CD4-positive, alpha-beta T cell treated with Interleukin-6 for 4 hours (primary cell): ENCODE data around the gene EPGN.
A peak's percentile ranks its signal among the peaks of the same experiment; 100 is the strongest.

Experiments
- DNase-seq: peaks from one replicate; pipeline ENCODE4 v3.0.0-alpha.2; 2020; ENCODE audit warnings: mixed read lengths

Gene EPGN

DNA sequence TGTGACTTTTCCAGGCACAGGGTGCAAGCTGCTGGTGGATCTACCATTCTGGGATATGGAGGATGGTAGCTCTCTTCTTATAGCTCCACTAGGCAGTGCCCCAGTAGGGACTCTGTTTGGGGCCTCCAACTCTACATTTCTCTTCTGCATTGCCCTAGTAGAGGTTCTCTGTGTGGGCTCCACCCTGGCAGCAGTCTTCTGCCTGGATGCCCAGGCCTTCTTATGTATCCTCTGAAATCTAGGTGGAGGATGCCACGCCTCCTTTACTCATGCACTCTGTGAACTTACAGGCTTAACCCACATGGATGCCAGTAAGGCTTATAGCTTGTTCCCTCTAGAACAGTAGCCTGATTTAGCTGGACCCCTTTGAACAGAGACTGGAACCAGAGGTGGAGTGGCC, 35.8 kb downstream of the EPGN start:
- no peak for DNase-seq

DNA sequence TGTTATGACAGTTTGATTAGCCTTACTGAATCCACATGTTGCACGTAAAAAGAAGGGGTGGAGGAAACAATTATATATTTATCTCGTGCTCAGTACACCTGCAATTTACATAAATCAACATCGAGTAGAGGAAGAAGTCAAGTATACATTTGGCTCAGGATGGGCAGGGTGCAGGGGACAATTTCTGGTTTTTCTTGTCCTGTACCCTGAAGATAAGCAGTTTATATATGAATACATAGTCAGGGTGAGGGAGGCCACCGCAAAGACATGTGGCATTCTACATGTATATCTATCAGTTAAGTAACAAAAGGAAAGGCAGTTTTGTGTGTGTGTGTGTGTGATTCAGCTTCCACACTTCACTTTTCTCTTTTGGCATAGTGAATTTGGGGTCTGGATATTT, 45.6 kb downstream of the EPGN start:
- DNase-seq, result no peak

DNA sequence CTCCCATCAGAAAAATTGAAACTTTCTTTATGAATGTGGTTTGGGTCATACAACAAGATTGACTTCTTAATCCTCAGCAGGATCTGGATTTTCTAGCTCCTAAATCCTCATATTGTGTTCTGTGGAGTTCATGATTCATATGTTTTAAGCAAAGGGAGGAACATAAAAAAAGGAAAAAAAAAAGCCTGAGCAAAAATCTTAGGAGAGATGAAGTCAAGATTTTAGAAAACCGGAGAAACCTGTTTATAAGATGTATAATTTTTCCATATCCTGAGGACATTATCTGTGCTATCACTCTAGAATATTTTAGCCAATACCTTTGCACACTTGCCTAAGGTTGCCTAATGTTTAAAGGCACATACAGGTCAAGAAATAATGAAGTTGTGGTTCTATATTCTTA, 49.7 kb downstream of the EPGN start:
- no peak for DNase-seq

DNA sequence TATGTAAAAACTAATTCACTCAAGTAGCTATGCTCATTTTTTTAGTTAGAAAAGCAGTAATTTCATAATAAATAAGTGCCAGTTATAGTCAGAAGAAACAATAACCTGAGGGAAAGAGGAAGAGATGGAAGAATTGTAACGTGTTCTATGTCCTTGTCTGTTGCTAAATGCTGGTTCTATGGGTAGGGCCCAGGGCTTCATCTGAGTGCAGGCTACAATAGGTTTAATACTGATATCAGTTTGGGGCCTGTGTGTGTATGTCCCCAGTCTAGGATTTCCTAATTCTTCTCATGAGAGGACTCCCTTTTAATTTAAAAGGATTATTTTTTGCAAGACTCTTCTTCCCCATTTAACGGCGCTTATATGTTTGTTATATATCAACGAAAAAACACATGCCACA, 53.4 kb downstream of the EPGN start:
- DNase-seq, result no peak

DNA sequence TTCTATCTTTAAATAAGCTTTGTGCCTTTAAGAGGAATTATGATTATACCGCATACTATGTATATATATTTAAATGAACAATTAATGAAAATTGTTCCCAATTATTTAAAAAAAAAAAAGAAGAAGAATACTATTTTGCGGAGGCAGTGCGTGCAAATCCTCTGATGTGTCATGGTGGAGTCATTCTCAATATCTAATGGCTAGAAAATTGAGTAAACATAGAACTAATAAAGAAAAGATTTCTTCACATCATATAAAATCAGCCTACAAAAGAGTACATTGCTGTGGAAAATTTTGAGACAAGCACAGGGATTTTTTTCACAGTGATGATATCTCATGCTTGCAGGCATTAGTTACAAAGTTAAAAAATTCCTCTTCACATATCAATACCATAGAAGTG, 54.1 kb downstream of the EPGN start:
- no peak for DNase-seq

DNA sequence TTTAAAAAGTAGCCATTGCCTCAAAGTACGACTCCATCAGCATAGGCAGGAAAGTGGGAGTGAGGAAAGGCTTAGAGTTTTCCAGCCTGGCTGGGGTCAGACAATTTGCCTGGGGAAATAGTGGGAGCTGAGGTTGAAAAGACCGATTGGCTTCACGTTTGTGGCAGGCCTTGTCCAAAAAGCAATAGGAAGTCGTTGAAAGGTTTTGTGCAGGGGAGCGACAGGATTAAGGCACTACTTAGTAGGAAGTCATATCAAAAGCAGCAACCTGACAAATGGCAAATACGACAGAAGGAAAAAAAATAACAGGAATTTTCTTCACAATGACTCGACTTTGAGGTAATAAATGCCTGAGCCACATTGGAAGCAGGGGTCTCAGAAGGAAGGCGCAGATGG, 56.0 kb downstream of the EPGN start:
- DNase-seq, result no peak

DNA sequence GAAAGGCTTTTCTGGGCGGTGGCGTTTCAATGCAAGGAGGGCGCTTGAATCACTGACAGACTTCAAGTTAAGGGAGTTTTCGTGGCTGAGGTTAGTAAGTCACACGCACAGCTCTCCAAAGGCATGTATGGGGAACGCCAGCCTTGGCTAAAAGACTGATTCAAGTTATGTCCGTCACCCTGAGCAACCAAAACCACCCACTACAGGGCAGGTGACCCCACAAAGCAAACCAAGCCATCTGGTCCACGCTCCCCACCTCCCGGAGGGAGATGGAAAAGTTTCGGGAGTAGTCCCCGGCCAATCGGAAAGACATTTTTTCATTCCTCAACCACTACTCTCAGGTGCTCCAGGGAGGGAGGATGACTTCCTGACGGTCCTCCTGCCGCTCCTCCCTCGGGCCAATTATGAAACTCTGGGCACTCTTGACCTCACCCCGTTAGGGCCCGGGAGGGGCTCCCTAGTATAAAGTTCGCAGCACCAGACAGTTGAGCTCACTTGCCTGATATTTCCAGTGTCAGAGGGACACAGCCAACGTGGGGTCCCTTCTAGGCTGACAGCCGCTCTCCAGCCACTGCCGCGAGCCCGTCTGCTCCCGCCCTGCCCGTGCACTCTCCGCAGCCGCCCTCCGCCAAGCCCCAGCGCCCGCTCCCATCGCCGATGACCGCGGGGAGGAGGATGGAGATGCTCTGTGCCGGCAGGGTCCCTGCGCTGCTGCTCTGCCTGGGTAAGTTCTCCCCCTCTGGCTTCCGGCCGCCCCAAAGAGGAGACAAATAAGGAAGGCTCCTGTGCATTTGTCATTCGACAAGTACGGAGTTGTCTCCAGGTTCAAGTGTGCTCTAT, 56.6 kb downstream of the EPGN start, which contains the start of gene EREG:
Gene EREG, plus strand, starts transcription at position 494 of the 840 bp plus-strand sequence. Its CDS starts 164 bp downstream, at position 658.
- DNase-seq, result peak; percentile 28

DNA sequence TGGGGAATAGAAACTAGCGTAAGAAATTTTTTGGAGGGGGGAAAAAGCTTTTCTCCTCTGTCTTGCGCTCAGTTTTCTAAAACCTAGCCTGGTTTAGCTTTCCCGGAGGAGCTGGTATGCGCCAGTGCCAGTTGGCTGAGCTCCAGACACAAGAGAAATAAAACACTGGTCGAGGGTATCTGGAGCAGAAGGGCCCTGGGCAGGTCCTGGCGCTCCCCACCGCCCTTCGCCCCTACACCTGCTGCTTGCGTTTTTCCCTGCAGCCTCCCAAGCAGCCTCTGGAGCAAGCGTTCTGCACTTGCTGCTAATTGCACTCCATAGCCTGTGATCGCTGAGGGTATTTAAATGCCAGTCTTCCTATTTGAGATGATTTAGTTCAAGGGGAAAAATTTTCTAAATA, 57.5 kb downstream of the EPGN start:
- DNase-seq, result no peak
